Activated CD4-positive, alpha-beta T cell treated with anti-CD3 and anti-CD28 coated beads for 1 hour (primary cell): ENCODE results near the gene MADCAM1.
A peak's percentile ranks its signal among the peaks of the same experiment; 100 is the strongest.

ENCODE experiments used
- DNase-seq: peaks from one replicate; pipeline ENCODE4 v3.0.0-alpha.2; 2020

MADCAM1 gene

DNA sequence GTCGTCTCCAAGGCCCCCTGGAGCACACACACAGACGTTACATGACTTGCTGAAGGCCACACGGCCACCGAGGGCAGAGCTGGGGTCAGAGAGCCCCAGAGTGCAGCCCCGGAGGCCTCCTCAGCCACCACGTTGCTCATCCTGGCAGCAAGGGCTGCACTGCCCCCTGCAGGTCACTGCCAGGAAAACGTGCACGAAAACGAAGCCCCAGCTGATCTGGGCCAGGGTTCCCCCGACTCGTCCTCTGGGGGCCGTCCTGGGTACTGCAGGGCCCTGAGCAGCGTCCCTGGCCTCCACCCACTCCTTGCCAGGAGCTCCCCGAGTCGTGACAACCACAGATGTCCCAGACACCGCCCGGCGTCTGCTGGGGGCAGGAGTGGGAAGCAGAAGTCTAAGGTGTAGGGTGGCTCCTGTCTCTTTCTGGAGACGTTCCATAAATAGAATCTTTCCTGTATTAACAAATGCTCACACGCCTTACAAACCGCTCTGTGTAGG is 14.4 kb downstream of the MADCAM1 start:
- peak; percentile 87 for DNase-seq

GRCh38 chr19:511101-511851 is 15.0 kb downstream of the MADCAM1 start:
- DNase-seq = peak; percentile 73

DNA sequence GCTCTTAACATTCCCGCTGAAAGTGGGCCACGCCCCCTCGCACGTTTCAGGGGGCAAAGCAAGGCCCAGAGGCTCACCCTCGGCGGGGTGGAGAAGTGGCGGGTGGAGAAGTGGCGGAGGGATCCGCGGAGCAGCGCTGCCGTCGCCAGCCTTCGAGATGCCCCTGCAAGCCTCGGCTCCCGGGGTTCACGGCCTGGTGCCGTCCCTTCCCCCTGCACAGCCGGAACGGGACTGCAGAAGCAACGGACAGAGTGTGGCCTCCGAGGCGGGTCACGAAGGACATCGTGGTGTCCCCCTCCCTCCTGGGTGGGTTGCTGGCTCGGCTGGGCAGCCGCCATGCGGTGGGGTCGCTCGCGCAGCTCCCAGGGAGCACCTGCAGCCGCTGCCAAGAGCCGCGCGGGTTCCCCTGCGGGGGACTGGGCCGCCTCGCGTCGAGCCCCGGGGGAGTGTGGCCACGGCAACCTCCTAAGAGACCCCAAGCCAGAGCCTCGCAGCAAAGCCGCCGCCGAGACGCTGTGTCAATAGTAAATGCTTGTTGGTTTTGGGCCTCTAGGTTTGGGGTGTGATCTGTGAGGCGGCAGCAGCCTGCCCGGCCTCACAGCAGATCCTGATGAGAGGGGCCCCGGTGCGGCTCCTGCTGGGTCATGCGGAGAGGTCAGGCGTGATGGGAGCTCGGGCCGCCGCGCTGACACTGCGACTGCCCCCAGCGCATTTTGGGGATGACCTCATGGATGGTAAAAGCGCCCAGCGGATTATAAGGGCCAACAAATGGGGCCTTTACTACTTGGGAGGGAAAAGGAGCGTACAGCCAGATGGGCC is 16.5 kb downstream of the MADCAM1 start:
- DNase-seq = no peak

DNA sequence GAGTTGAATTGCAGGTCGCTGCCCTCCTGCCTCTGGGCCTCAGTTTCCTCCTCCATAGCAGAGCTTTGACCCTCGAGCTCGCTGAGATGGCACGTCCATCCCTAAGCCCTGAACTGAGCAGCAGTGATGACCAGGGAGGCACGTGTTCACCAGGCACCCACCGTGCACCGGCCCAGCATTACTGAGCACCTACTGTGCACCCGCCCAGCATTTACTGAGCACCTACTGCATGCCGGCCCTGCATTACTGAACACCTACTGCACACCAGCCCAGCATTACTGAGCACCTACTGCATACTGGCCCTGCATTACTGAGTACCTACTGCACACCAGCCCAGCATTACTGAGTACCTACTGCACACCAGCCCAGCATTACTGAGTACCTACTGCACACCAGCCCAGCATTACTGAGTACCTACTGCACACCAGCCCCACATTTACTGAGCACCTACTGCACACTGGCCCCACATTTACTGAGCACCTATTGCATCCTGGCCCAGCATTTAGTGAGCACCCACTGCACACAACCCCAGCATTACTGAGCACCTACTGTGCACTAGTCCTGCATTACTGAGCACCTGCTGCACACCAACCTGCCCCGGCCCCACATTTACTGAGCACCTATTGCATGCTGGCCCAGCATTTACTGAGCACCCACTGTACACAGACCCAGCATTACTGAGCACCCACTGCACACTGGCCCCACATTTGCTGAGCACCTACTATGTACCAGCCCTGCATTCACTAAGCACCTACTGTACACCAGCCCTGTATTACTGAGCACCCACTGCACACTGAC is 17.3 kb downstream of the MADCAM1 start:
- no peak for DNase-seq

- DNase-seq = no peak
These were observed 17.9 kb downstream of the MADCAM1 start for GRCh38 chr19:514166-514663.

DNA sequence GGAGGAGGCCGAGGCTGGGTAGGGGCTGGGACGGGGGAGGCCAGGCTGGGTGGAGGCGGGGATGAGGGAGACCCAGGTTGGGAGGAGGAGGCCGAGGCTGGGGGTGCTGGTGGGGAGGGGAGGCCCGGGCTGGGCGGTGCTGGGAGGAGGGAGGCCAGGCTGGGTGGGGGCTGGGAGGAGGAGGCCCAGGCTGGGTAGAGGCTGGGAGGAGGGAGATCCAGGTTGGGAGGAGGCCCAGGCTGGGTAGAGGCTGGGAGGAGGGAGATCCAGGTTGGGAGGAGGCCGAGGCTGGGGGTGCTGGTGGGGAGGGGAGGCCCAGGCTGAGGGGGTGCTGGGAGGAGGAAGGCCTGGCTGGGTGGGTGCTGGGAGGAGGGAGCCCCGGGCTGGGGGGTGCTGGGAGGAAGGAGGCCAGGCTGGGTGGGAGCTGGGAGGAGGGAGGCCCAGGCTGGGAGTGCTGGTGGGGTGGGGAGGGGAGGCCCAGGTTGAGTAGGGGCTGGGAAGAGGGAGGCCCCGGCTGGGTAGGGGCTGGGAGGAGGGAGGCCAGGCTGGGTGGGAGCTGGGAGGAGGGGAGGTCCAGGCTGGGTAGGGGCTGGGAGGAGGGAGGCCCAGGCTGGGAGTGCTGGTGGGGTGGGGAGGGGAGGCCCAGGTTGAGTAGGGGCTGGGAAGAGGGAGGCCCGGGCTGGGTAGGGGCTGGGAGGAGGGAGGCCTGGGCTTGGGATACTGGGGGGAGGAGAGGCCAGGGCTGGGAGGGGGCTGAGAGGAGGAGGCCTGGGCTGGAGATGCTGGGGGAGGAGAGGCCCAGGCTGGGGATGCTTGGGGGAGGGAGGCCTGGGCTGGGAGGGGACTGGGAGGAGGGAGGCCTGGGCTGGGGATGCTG is 21.7 kb downstream of the MADCAM1 start:
- no peak for DNase-seq

GRCh38 chr19:518598-519231 is 22.4 kb downstream of the MADCAM1 start:
- DNase-seq = peak; percentile 47

GRCh38 chr19:519449-519865 is 23.2 kb downstream of the MADCAM1 start:
- DNase-seq = no peak

DNA sequence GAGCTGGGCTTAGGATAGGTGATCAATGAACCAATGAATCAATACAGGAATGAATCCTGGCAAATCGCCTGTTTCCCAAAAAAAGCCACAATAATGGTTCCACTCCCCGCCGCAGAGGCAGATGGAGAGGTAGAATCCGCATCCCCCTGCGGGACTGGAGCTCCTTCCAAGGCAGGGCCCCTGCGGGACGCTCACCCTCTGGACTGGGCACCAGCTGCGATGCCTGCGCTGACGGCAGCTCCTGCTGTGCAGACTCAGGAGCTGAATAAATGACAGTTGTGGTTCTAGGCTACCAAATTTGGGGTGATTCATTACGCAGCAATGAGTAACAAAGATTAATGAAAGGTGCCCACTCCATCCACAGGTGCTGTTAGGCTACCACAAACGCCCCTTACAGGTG is 26.4 kb downstream of the MADCAM1 start:
- DNase-seq = no peak

DNA sequence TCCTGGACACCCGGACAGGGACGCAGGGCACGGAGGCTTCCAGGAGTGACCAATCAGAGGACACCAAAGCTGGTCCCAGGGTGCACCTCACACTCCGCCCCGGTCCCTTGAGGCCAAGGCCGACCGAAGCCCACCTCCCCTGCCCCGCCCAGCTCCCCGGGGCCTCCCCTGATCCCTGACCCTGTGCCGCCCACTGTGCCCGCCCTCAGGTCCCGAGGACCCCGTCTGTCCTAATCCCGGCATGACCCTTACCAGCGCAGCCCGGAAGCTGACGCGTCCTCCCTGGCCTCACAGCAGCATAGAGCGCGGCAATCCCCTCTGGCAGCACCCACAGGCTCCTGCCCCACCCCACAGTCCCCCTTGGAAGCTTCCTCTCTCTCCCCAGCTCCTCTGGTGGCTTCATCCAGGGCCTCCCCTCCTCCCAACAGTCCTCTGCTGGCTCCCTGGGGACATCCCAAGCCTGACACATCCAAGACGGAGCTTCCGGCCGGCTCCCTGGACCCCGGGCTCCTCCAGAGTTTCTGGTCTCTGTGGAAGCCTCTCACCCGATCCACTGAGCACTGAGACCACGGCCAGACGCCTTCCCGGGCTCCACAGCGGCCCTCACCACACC is 27.9 kb downstream of the MADCAM1 start:
- no peak for DNase-seq

DNA sequence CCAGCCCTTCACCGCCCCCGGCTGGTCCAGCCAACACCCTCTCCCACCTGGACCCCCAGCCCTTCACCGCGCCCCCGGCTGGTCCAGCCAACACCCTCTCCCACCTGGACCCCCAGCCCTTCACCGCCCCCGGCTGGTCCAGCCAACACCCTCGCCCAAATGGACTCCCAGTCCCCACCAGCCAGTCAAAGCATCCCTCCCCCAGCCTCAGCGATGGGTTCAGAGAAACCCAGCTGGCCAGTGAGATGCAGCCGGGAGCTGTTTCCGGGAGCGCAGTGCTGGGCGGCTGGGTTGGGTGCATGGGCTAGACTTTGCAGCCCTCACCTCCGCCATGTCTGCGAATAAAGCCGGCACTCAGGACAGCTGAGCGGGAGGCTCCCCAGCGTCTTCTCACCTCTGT is 28.7 kb downstream of the MADCAM1 start:
- DNase-seq = no peak

DNA sequence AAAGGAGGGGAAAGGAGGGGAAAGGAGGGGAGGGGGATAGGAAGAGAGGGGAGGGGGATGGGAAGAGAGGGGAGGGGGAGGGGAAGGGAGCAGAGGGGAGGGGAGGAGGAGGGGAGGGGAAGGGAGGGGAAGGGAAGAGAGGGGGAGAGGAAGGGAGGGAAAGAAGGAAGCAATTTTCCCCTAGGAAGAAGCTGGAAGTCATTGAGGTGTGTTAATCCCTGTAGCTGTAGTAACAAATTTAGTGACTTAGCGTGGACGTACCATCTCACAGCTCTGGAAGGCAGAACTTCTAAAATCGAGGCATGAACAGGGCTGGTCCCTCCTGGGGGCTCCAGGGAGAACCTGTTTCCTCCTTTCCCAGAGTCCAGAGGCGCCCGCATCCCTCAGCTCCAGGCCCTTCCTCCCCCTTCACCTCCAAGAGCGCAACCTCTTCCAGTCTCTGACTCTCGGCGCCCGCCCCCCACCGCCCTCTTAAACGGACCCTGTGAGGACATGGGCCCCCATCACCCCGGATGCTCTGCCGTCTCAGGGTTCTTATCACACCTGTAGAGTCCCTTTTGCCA is 29.7 kb downstream of the MADCAM1 start:
- no peak for DNase-seq

- no peak for DNase-seq
These were observed 34.1 kb downstream of the MADCAM1 start for GRCh38 chr19:530134-531008.

- peak; percentile 87 for DNase-seq
These were observed 34.9 kb downstream of the MADCAM1 start for GRCh38 chr19:531009-531752.

DNA sequence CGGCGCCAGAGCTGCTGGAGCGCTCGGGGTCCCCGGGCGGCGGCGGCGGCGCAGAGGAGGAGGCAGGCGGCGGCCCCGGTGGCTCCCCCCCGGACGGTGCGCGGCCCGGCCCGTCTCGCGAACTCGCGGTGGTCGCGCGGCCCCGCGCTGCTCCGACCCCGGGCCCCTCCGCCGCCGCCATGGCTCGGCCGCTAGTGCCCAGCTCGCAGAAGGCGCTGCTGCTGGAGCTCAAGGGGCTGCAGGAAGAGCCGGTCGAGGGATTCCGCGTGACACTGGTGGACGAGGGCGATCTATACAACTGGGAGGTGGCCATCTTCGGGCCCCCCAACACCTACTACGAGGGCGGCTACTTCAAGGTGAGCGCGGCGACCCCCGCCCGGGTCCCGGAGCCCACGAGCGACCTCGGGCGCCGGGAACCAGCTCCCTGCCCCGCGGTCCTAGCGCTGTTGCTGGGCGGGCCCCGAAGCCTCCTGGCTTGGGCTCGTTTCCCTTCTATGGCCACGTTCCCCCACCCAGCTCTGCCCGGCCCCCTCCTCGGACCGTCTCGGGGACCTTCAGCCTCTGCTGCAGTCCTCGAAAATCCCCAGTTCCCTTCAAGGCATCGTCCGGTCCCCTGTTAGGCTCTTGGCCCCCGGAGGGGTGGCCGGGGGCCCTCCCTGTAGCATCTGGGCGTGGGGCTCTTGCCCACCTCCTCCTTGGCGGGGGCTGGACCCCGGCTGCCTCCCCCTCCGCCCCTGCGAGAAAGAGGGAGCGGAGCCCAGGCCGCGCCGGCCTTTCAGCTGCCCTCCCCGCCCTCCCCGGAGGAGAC is 35.7 kb downstream of the MADCAM1 start, which contains the start of gene CDC34:
Gene CDC34, plus strand, starts transcription at position 8 of the 808 bp plus-strand sequence. Its CDS starts 172 bp downstream, at position 180.
- no peak for DNase-seq

- DNase-seq = no peak
These were observed 36.5 kb downstream of the MADCAM1 start for GRCh38 chr19:532561-533363.
